Measurements from ENCODE around the gene P2RY12. TPM values are rescaled to one million over a fixed set of nuclear protein-coding genes. Genes with fewer than 3 reads are reported as not detected.
"Not testable (repeated sequence)": the region's sequence is repeated elsewhere in the genome, so short reads cannot be mapped to it uniquely, and the experiment has no call there.

Gene P2RY12
- total RNA-seq, 1 donor from 2014 or later, result not detected

- TF ChIP-seq, protein P1, sequence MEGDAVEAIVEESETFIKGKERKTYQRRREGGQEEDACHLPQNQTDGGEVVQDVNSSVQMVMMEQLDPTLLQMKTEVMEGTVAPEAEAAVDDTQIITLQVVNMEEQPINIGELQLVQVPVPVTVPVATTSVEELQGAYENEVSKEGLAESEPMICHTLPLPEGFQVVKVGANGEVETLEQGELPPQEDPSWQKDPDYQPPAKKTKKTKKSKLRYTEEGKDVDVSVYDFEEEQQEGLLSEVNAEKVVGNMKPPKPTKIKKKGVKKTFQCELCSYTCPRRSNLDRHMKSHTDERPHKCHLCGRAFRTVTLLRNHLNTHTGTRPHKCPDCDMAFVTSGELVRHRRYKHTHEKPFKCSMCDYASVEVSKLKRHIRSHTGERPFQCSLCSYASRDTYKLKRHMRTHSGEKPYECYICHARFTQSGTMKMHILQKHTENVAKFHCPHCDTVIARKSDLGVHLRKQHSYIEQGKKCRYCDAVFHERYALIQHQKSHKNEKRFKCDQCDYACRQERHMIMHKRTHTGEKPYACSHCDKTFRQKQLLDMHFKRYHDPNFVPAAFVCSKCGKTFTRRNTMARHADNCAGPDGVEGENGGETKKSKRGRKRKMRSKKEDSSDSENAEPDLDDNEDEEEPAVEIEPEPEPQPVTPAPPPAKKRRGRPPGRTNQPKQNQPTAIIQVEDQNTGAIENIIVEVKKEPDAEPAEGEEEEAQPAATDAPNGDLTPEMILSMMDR (conservative IDR thresholded peaks at IDR 0.05), result no peak
- H3K27ac Mint-ChIP-seq (ENCODE audit: unreplicated experiment), result no peak overlapping the region
- H3K27me3 Mint-ChIP-seq (ENCODE audit: low read depth), result no peaks in the 10 kb centered on the region
- no peak for DNase-seq (ENCODE audit: low read depth, low spot score)
- H3K36me3 Mint-ChIP-seq (ENCODE audit: low read depth), result peaks cover 9% of the 10 kb centered on the region
- H3K4me3 Mint-ChIP-seq, result no peak overlapping the region
- H3K4me1 Mint-ChIP-seq, result peaks cover 4% of the 10 kb centered on the region
- no peaks in the 10 kb centered on the region for H3K9me3 Mint-ChIP-seq
These were observed 9.4 kb upstream of the P2RY12 start for GRCh38 chr3:151393941-151394340.

GRCh38 chr3:151393146-151393830 lies 8.7 kb upstream of the P2RY12 start:
- no peak overlapping the region for H3K27ac Mint-ChIP-seq (ENCODE audit: unreplicated experiment)
- peaks cover 9% of the 10 kb centered on the region for H3K36me3 Mint-ChIP-seq (ENCODE audit: low read depth)
- H3K27me3 Mint-ChIP-seq (ENCODE audit: low read depth), result no peaks in the 10 kb centered on the region
- no peak overlapping the region for H3K4me3 Mint-ChIP-seq
- H3K9me3 Mint-ChIP-seq, result no peaks in the 10 kb centered on the region
- H3K4me1 Mint-ChIP-seq, result peaks cover 4% of the 10 kb centered on the region
- TF ChIP-seq, protein P1 (conservative IDR thresholded peaks at IDR 0.05), result no peak
- no peak for DNase-seq (ENCODE audit: low read depth, low spot score)

- not testable (repeated sequence) for H3K4me3 Mint-ChIP-seq; H3K9me3 Mint-ChIP-seq; DNase-seq (ENCODE audit: low read depth, low spot score); H3K27me3 Mint-ChIP-seq (ENCODE audit: low read depth); H3K27ac Mint-ChIP-seq (ENCODE audit: unreplicated experiment); H3K4me1 Mint-ChIP-seq
- H3K36me3 Mint-ChIP-seq (ENCODE audit: low read depth), result peaks cover 14% of the 10 kb centered on the region
These were observed 7.6 kb upstream of the P2RY12 start for GRCh38 chr3:151392191-151392590.

DNA sequence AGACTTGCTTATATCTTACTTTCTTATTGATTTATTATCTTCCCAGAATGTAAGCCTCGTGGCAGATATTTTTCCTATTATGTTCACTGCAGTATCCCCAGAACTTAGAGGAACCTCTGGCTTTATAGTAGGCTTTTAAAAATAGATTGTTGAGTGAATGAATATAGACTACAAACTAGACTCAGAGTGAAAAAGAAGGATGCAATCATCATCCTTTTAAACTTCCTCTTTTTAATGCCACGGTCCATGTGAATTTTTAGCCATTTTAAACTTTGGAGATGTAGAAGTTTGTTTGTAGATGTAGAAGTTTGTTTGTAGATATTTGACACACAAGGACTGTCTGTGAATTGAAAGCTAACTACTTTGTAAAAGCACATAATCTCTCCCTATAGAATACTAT lies 7.2 kb upstream of the P2RY12 start:
- H3K36me3 Mint-ChIP-seq (ENCODE audit: low read depth), result peaks cover 14% of the 10 kb centered on the region
- no peak overlapping the region for H3K27ac Mint-ChIP-seq (ENCODE audit: unreplicated experiment)
- no peaks in the 10 kb centered on the region for H3K9me3 Mint-ChIP-seq
- no peak for DNase-seq (ENCODE audit: low read depth, low spot score)
- H3K4me1 Mint-ChIP-seq, result peaks cover 4% of the 10 kb centered on the region
- H3K4me3 Mint-ChIP-seq, result no peak overlapping the region
- TF ChIP-seq, protein P1 (conservative IDR thresholded peaks at IDR 0.05), result no peak
- no peaks in the 10 kb centered on the region for H3K27me3 Mint-ChIP-seq (ENCODE audit: low read depth)

- Mint-ChIP-seq H3K27me3 (ENCODE audit: low read depth) (no peaks in the 10 kb centered on the region), H3K4me1 (peaks cover 17% of the 10 kb centered on the region), H3K9me3 (no peaks in the 10 kb centered on the region), H3K27ac (ENCODE audit: unreplicated experiment) (no peak overlapping the region), H3K36me3 (ENCODE audit: low read depth) (peaks cover 11% of the 10 kb centered on the region), H3K4me3 (no peak overlapping the region)
- DNase-seq (ENCODE audit: low read depth, low spot score), result no peak
- TF ChIP-seq, protein P1 (conservative IDR thresholded peaks at IDR 0.05), result no peak
These were observed 3.3 kb upstream of the P2RY12 start for GRCh38 chr3:151387842-151388241.

DNA sequence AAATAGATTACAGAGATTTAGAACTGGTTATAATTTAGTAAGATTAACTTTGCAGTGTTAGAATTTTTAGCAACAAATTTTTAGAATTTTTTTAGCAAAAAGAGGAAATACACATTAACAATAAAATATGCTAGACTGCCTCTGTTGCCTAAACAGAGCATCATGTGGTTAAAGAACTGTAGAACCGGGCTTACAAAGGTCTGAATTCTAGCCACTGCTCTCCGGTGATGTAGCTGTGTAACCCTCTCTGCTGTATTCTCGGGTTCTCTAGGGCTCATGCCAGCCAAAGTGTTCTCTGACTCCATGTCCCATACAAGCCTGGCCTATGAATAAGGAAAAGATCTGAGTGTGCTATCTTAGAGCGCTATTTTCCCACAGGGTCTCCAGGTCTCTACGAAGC lies 2.9 kb upstream of the P2RY12 start:
- Mint-ChIP-seq H3K4me1 (peaks cover 16% of the 10 kb centered on the region), H3K27me3 (ENCODE audit: low read depth) (no peaks in the 10 kb centered on the region), H3K36me3 (ENCODE audit: low read depth) (peaks cover 11% of the 10 kb centered on the region), H3K27ac (ENCODE audit: unreplicated experiment) (no peak overlapping the region), H3K4me3 (no peak overlapping the region), H3K9me3 (no peaks in the 10 kb centered on the region)
- TF ChIP-seq, protein P1 (conservative IDR thresholded peaks at IDR 0.05), result no peak
- DNase-seq (ENCODE audit: low read depth, low spot score), result no peak

Measured in neural crest cell (in vitro differentiated cells).